Testis (tissue), 2 donors: Measurements from ENCODE around the gene PKP2.

Experiments used
- POLR2A ChIP-seq: fragments of 450-650 bp; IDR thresholded peaks from one replicate; pipeline ENCODE4 v1.6.1; 2017; ENCODE audit warnings: antibody characterized with exemption, mild to moderate bottlenecking, moderate library complexity
- TF ChIP-seq, protein P1 (sequence below), 3 experiments: fragments of 450-650 bp in 2 of 3; fragments of 200-600 bp in 1 of 3; sonication (generic) in 1 of 3; IDR thresholded peaks; one replicate each; pipeline ENCODE4 v1.5.1; 2016 to 2019; ENCODE audit warnings: antibody characterized with exemption in 3 of 3, mild to moderate bottlenecking in 2 of 3, moderate library complexity in 1 of 3

GRCh38 chr12:32884962-32885361 lies 11.6 kb downstream of the PKP2 start:
- TF ChIP-seq, protein P1, sequence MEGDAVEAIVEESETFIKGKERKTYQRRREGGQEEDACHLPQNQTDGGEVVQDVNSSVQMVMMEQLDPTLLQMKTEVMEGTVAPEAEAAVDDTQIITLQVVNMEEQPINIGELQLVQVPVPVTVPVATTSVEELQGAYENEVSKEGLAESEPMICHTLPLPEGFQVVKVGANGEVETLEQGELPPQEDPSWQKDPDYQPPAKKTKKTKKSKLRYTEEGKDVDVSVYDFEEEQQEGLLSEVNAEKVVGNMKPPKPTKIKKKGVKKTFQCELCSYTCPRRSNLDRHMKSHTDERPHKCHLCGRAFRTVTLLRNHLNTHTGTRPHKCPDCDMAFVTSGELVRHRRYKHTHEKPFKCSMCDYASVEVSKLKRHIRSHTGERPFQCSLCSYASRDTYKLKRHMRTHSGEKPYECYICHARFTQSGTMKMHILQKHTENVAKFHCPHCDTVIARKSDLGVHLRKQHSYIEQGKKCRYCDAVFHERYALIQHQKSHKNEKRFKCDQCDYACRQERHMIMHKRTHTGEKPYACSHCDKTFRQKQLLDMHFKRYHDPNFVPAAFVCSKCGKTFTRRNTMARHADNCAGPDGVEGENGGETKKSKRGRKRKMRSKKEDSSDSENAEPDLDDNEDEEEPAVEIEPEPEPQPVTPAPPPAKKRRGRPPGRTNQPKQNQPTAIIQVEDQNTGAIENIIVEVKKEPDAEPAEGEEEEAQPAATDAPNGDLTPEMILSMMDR (IDR thresholded peaks at IDR 0.05), result no peak
- no peak for TF ChIP-seq POLR2A
